Activated T-helper 1 cell treated with anti-CD3 and anti-CD28 coated beads, Interleukin-12 subunit alpha, Interleukin-12 subunit beta, Interleukin-2, Interleukin-4 antibody, amounts not matched to agents 30 ng/mL and 10 ng/mL and 1 ng/mL, durations not matched to agents 14 hours and 24 hours and 36 hours (primary cell): ENCODE data around the gene VEZF1. TPM values are rescaled to one million over a fixed set of nuclear protein-coding genes. Genes with fewer than 3 reads are reported as not detected.
"Not testable (repeated sequence)": the region's sequence is repeated elsewhere in the genome, so short reads cannot be mapped to it uniquely, and the experiment has no call there.

Source experiments
- DNase-seq: peaks from one replicate; pipeline ENCODE4 v3.0.0; 2021; ENCODE audit warnings: low spot score
- H3K27ac Mint-ChIP-seq: one replicate; pipeline ENCODE4 v1.8.0; 2021; ENCODE audit warnings: mild to moderate bottlenecking, mixed read lengths
- H3K27me3 Mint-ChIP-seq: one replicate; pipeline ENCODE4 v1.8.0; 2022; ENCODE audit warnings: mild to moderate bottlenecking, moderate library complexity, mixed read lengths; ENCODE audit not compliant: insufficient read depth
- H3K36me3 Mint-ChIP-seq: one replicate; pipeline ENCODE4 v1.8.0; 2021; ENCODE audit warnings: low read depth, mixed read lengths
- H3K4me1 Mint-ChIP-seq: one replicate; pipeline ENCODE4 v1.8.0; 2021; ENCODE audit warnings: low read depth, mixed read lengths
- H3K4me3 Mint-ChIP-seq: one replicate; pipeline ENCODE4 v1.8.0; 2021; ENCODE audit warnings: mild to moderate bottlenecking, moderate library complexity, mixed read lengths
- H3K9me3 Mint-ChIP-seq: one replicate; pipeline ENCODE4 v1.8.0; 2021; ENCODE audit warnings: mixed read lengths
- intact Hi-C: fragments of 100-400 bp; cut with micrococcal nuclease; formaldehyde crosslinking; loops from one replicate; pipeline ENCODE4 v1.15.1; 2024
- total RNA-seq: library from RNA; stranded (reverse); gene quantifications from 2 replicates; pipeline ENCODE4 v1.2.3, GENCODE V29; 2022

The VEZF1 gene
- total RNA-seq, 1 donor from 2014 or later: 41.2 TPM

GRCh38 chr17:57962279-57963148, 25.5 kb downstream of the VEZF1 start:
- no peak for DNase-seq
- Mint-ChIP-seq H3K27me3 (peaks cover 40% of the 10 kb centered on the region), H3K4me3 (no peak overlapping the region), H3K27ac (no peak overlapping the region), H3K4me1 (peaks cover 3% of the 10 kb centered on the region), H3K36me3 (no peaks in the 10 kb centered on the region), H3K9me3 (no peaks in the 10 kb centered on the region)
- intact Hi-C loops: no loop called here

- Mint-ChIP-seq H3K9me3 (no peaks in the 10 kb centered on the region), H3K27me3 (peaks cover 54% of the 10 kb centered on the region), H3K36me3 (no peaks in the 10 kb centered on the region), H3K27ac (no peak overlapping the region), H3K4me1 (peaks cover 19% of the 10 kb centered on the region), H3K4me3 (no peak overlapping the region)
- intact Hi-C loops: loop anchor here (5.0 kb wide), 1 partner anchor 58 kb away; no protein-coding TSS in a partner anchor
- DNase-seq: no peak
Measured at GRCh38 chr17:57959929-57960328, 28.1 kb downstream of the VEZF1 start.

GRCh38 chr17:57958391-57958790, 29.7 kb downstream of the VEZF1 start:
- H3K36me3 Mint-ChIP-seq, DNase-seq, H3K9me3 Mint-ChIP-seq, H3K27ac Mint-ChIP-seq, H3K4me3 Mint-ChIP-seq: not testable (repeated sequence)
- H3K27me3 Mint-ChIP-seq: peaks cover 58% of the 10 kb centered on the region
- intact Hi-C loops: loop anchor here (5.0 kb wide), 1 partner anchor 56 kb away; no protein-coding TSS in a partner anchor
- H3K4me1 Mint-ChIP-seq: peaks cover 19% of the 10 kb centered on the region

GRCh38 chr17:57957886-57958285, 30.2 kb downstream of the VEZF1 start:
- H3K4me3 Mint-ChIP-seq: no peak overlapping the region
- H3K9me3 Mint-ChIP-seq: no peaks in the 10 kb centered on the region
- peaks cover 19% of the 10 kb centered on the region for H3K4me1 Mint-ChIP-seq
- DNase-seq: no peak
- peaks cover 62% of the 10 kb centered on the region for H3K27me3 Mint-ChIP-seq
- H3K36me3 Mint-ChIP-seq: no peaks in the 10 kb centered on the region
- intact Hi-C loops: loop anchor here (2.0 to 5.0 kb wide), 2 partner anchors 29 to 56 kb away; no protein-coding TSS in a partner anchor
- no peak overlapping the region for H3K27ac Mint-ChIP-seq

GRCh38 chr17:57957120-57957850, 30.8 kb downstream of the VEZF1 start:
- Mint-ChIP-seq H3K4me3 (no peak overlapping the region), H3K27me3 (peaks cover 63% of the 10 kb centered on the region), H3K27ac (no peak overlapping the region), H3K9me3 (no peaks in the 10 kb centered on the region), H3K4me1 (peaks cover 19% of the 10 kb centered on the region), H3K36me3 (no peaks in the 10 kb centered on the region)
- intact Hi-C loops: loop anchor here (2.0 to 5.0 kb wide), 2 partner anchors 30 to 55 kb away; no protein-coding TSS in a partner anchor
- no peak for DNase-seq

GRCh38 chr17:57956291-57957119, 31.5 kb downstream of the VEZF1 start:
- Mint-ChIP-seq H3K4me1 (peaks cover 19% of the 10 kb centered on the region), H3K27me3 (peaks cover 59% of the 10 kb centered on the region)
- intact Hi-C loops: loop anchor here (2.0 to 5.0 kb wide), 2 partner anchors 30 to 54 kb away; no protein-coding TSS in a partner anchor

GRCh38 chr17:57955183-57955931, 32.7 kb downstream of the VEZF1 start, which contains the start of gene CUEDC1:
TSS of gene CUEDC1 (minus strand) at chr17:57955412. CDS start at chr17:57885564, 69,848 bp downstream.
- peaks cover 55% of the 10 kb centered on the region for H3K27me3 Mint-ChIP-seq
- DNase-seq: peak; percentile 59

More at GRCh38 chr17:57956291-57957119, 31.5 kb downstream of the VEZF1 start:
- Mint-ChIP-seq H3K9me3 (no peaks in the 10 kb centered on the region), H3K4me3 (peak overlapping the region; percentile 71), H3K27ac (no peak overlapping the region), H3K36me3 (no peaks in the 10 kb centered on the region)
- peak; percentile 33 for DNase-seq

GRCh38 chr17:57954397-57955182, 33.5 kb downstream of the VEZF1 start:
- Mint-ChIP-seq H3K36me3 (no peaks in the 10 kb centered on the region), H3K4me3 (peak overlapping the region; percentile 45), H3K9me3 (no peaks in the 10 kb centered on the region), H3K4me1 (peaks cover 33% of the 10 kb centered on the region), H3K27ac (no peak overlapping the region), H3K27me3 (peaks cover 50% of the 10 kb centered on the region)
- intact Hi-C loops: loop anchor here (5.0 kb wide), 2 partner anchors 52 to 128 kb away; partner anchors contain the start of gene DYNLL2
- DNase-seq: no peak

More at GRCh38 chr17:57955183-57955931, 32.7 kb downstream of the VEZF1 start, which contains the start of gene CUEDC1:
- H3K9me3 Mint-ChIP-seq: no peaks in the 10 kb centered on the region
- no peaks in the 10 kb centered on the region for H3K36me3 Mint-ChIP-seq
- intact Hi-C loops: loop anchor here (5.0 kb wide), 1 partner anchor 53 kb away; no protein-coding TSS in a partner anchor
- H3K4me1 Mint-ChIP-seq: peaks cover 28% of the 10 kb centered on the region
- H3K27ac Mint-ChIP-seq: no peak within 1 kb of the TSS
- peak within 1 kb of the TSS; percentile 45 for H3K4me3 Mint-ChIP-seq

GRCh38 chr17:57953705-57954396, 34.2 kb downstream of the VEZF1 start:
- Mint-ChIP-seq H3K36me3 (no peaks in the 10 kb centered on the region), H3K9me3 (no peaks in the 10 kb centered on the region), H3K4me3 (peak overlapping the region; percentile 45), H3K27me3 (peaks cover 48% of the 10 kb centered on the region), H3K27ac (no peak overlapping the region), H3K4me1 (peaks cover 38% of the 10 kb centered on the region)
- intact Hi-C loops: loop anchor here (5.0 kb wide), 1 partner anchor 128 kb away; the partner anchor contains the start of gene DYNLL2
- DNase-seq: no peak

GRCh38 chr17:57953219-57953618, 34.8 kb downstream of the VEZF1 start:
- intact Hi-C loops: loop anchor here (5.0 kb wide), 1 partner anchor 129 kb away; the partner anchor contains the start of gene DYNLL2
- no peak for DNase-seq
- Mint-ChIP-seq H3K27ac (no peak overlapping the region), H3K4me1 (peaks cover 45% of the 10 kb centered on the region), H3K4me3 (no peak overlapping the region), H3K27me3 (peaks cover 52% of the 10 kb centered on the region), H3K36me3 (no peaks in the 10 kb centered on the region), H3K9me3 (no peaks in the 10 kb centered on the region)
